K562 (cell line): ENCODE results near the gene GLIPR1.
"Not testable (repeated sequence)": the region's sequence is repeated elsewhere in the genome, so short reads cannot be mapped to it uniquely, and the experiment has no call there.

Experiments
- CHD2 ChIP-seq: IDR thresholded peaks from 2 replicates; pipeline ENCODE4 v1.6.1; 2011; ENCODE audit warnings: low read depth, low read length
- CTCF ChIP-seq, 3 experiments: IDR thresholded peaks in 2 of 3; conservative IDR thresholded peaks in 1 of 3; 2 replicates each; pipeline ENCODE4 v1.5.1; 2011 to 2012; ENCODE audit warnings: low read length in 3 of 3, mild to moderate bottlenecking in 3 of 3, control low read depth in 2 of 3, improper control_type of control experiment in 1 of 3, inconsistent platforms in 1 of 3, low read depth in 1 of 3, mixed read lengths in 1 of 3, moderate library complexity in 1 of 3; ENCODE audit not compliant: insufficient read depth in 2 of 3
- E2F1 ChIP-seq: sonication (generic); formaldehyde crosslinking; IDR thresholded peaks from 2 replicates; pipeline ENCODE4 v1.8.1; 2023; ENCODE audit warnings: mild to moderate bottlenecking, missing genetic modification reagents, moderate library complexity
- E2F4 ChIP-seq: sonication (generic); formaldehyde crosslinking; IDR thresholded peaks from 2 replicates; pipeline ENCODE4 v1.8.0; 2022; ENCODE audit warnings: mild to moderate bottlenecking, low read depth, missing genetic modification reagents
- HDGF ChIP-seq: fragments of 450-650 bp; IDR thresholded peaks from 2 replicates; pipeline ENCODE4 v1.6.1; 2016
- MED1 ChIP-seq: sonication (generic); formaldehyde crosslinking; IDR thresholded peaks from 2 replicates; pipeline ENCODE4 v1.8.1; 2023; ENCODE audit warnings: missing genetic modification reagents, borderline replicate concordance
- NRF1 ChIP-seq, 2 experiments: fragments of 450-650 bp; IDR thresholded peaks in 1 of 2; conservative IDR thresholded peaks in 1 of 2; 2 replicates each; pipeline ENCODE4 v1.6.1; 2014; ENCODE audit warnings: mild to moderate bottlenecking in 2 of 2
- POLR2AphosphoS2 ChIP-seq: IDR thresholded peaks from 2 replicates; pipeline ENCODE4 v1.6.1; 2012; ENCODE audit warnings: low read length, improper control_type of control experiment
- SP2 ChIP-seq: IDR thresholded peaks from 2 replicates; pipeline ENCODE4 v1.6.1; 2011; ENCODE audit warnings: mild to moderate bottlenecking, low read depth, low read length, moderate library complexity; ENCODE audit not compliant: poor library complexity, severe bottlenecking; ENCODE audit errors: extremely low read depth
- ZNF311 ChIP-seq: fragments of 250-450 bp; sonication (Bioruptor Pico); IDR thresholded peaks from 2 replicates; pipeline ENCODE4 v1.4.0; 2020; ENCODE audit warnings: mild to moderate bottlenecking, moderate library complexity

- TF ChIP-seq HDGF; ZNF311 (CRISPR knock-in tag); SP2; POLR2AphosphoS2; CTCF (IDR thresholded peaks at IDR 0.05 in 2 of 3, conservative IDR thresholded peaks at IDR 0.05 in 1 of 3; ENCODE audit: insufficient read depth in 2 of 3, low read depth in 1 of 3, low read length in 3 of 3); NRF1 (conservative IDR thresholded peaks at IDR 0.05 in 1 of 2, IDR thresholded peaks at IDR 0.05 in 1 of 2); CHD2; MED1 (CRISPR knock-in tag); E2F1 (CRISPR knock-in tag); E2F4 (CRISPR knock-in tag): not testable (repeated sequence)
These were observed 22.7 kb upstream of the GLIPR1 start for GRCh38 chr12:75457866-75458265.
